DMS53 treated with DMSO at 0.1 percent for 48 hours (cell line): ENCODE data around the gene ZNF474.
"Not testable (repeated sequence)": the region's sequence is repeated elsewhere in the genome, so short reads cannot be mapped to it uniquely, and the experiment has no call there.

ENCODE experiments used
- DNase-seq: peaks from one replicate; lab custom pipeline; 2025; ENCODE audit not compliant: unreplicated experiment; lab: John Stamatoyannopoulos, UW

ZNF474 gene

DNA sequence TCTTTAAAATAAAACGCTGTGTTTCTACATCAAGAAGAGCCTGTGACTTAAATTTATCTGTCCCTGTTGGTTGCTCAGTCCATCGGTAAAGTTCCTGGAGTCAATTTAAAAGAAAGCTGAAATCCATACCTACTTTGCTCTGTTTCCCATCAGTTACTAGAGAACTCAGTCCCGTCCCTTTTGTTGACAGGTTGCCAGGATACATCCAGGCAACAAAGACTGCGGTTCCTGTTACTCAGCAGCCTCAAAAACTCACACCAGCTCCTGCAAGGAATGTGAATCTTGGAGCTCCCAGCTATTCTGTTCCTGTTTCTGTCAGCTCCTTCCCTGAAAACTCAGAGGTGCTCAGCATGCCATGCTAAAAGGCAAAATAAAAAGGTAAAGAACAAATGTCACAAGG lies at the start of gene ZNF474:
ZNF474 (plus strand) TSS at position 241 of the 400 bp plus-strand sequence. CDS start 22,445 bp downstream, outside the sequence.
- DNase-seq, result peak; percentile 28

GRCh38 chr5:122081541-122081940 lies 47.8 kb upstream of the ZNF474 start:
- DNase-seq, result no peak

DNA sequence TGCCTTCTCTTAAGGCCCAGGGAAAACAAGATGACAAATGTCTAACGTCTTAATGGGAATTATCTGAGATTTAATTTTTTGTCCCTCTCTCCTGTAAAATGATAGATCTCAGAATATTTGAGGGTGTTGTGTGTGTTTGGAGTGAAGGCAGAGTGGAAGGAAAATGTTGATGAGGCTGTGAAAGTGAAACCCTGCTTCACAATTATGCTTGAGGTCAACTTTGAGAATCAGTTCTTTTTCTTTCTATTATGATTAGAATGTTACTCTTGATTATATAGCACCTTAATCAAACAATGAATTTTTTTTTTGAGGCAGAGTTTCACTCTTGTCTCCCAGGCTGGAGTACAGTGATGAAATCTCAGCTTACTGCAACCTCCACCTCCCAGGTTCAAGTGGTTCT lies 45.8 kb upstream of the ZNF474 start:
- no peak for DNase-seq

DNA sequence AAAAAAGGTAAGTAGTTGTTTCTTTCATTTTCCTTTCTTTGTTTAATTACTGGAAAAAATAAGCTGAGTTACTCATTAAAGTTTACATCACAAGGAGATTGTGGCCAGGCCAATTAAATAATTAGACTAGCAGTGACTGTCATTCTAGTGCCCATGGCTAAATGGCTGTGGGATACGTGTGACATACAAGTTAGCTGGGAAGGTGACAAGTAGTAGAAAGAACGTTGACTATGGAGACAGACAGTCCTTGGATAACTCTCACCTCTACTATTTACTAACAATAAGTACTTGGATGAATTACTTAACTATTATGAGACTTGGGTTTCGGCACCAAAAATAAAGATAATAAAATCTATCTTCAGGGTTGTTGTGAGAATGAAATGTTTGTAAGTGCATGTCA lies 44.3 kb upstream of the ZNF474 start:
- DNase-seq, result no peak

GRCh38 chr5:122089096-122090013 lies 40.0 kb upstream of the ZNF474 start:
- no peak for DNase-seq

- DNase-seq, result peak; percentile 14
Measured at GRCh38 chr5:122091936-122092600, 37.3 kb upstream of the ZNF474 start.

DNA sequence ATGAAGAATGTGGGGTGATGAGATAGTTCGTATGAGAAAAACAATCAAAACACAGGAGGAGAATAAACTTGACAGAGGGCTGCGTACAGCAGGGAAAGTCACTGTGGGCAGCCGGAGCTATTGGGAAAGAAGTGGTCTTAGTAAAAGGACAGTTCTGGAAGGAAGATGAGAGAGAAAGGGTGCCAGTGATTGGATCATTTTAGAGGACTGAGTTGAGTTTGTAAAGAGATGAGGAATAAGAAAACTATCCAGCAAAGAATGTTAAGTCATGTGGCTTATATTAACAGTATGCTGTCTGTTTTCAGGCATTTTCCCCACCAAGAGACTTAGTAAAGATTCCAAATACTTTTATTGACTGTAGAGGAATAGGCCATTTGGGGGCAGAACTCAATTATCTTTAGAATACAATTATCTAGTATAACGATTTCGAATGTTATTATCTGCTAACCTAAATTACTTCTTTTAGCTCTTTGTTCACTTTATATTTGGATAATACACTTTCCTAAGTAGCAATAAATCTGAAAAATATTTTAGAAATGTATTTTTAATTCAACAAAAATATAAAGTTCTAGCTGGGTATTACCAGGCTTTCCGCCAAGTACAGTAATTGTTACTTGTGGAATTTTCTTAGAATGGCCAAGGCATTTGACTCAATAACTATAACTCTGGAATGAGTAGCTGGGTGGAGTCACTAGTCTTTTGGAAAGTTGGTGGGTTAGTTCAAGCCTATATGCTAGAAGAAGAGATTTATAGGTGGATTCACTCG lies 35.7 kb upstream of the ZNF474 start:
- no peak for DNase-seq

- not testable (repeated sequence) for DNase-seq
Measured at GRCh38 chr5:122094251-122094650, 35.1 kb upstream of the ZNF474 start.

GRCh38 chr5:122095158-122095557 lies 34.2 kb upstream of the ZNF474 start:
- no peak for DNase-seq

DNA sequence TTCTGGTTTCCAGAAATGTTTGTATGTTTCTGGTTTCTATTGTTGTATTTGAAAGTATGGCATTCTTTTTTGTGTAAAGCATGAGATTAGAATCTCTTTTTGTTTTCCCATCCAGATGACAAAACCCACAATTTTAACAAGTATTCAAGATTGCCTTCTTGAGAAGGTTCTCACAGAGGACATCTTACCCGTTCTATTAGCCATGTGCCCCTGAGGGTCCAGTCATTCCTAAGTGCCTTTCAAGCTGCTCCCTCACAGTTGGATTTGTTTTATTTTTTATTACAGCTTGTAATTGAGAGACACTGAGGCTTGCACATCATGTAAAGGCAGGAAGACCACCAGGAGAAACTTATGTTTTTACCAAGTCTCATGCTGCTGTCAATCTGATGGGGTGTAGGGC lies 32.0 kb upstream of the ZNF474 start:
- no peak for DNase-seq

- no peak for DNase-seq
Measured at GRCh38 chr5:122099060-122099790, 30.1 kb upstream of the ZNF474 start.

DNA sequence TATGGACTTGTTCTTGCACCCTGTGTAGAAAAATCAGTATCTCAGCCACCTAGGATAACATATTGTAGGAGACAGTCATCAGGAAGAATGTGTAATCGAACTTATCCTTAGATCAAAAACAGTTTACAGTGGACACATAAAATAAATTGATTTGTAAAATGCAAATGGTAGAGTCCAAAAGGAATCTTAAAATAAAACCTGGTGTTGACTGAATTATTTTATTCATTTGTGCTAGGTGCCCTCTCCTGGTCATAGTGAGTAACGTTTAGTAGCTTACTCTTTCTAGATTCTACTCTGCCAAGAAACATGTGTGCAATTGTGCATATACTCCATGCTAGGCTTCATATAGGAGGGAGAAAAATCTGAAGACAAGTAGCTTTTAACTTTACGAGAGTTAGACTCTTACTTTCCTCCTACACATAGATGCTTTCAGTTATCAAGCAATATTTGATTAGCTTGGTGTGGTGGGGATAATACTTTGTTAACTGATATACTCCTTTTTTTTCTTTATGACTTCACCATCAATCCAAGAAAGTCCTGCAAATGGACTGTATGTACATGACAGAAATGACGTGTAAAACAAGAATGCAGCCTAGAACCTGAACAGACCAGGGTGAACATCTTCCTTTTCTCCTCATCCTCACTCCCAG lies 27.6 kb upstream of the ZNF474 start:
- DNase-seq, result peak; percentile 39

- DNase-seq, result no peak
Measured at GRCh38 chr5:122102825-122103224, 26.5 kb upstream of the ZNF474 start.

GRCh38 chr5:122105909-122106308 lies 23.4 kb upstream of the ZNF474 start:
- DNase-seq, result no peak

DNA sequence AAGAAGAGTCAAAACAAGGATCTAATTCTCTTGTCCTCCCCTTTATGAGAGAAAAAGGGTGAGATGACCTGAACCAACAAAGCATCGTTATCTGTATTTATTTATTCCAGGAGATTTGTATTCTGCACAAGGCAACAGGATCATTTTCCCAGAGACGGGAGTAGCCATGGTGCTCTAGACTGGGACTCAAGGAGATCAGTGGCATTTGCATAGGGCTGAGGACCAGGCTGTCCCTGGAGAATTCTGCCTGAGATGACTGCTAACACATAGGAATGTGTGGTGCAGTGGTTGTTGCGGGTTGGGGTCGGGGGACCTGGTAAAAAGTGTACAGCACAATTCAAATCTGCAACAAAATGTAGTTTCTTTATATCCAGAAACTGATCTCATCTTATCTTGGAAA lies 22.3 kb upstream of the ZNF474 start:
- no peak for DNase-seq

DNA sequence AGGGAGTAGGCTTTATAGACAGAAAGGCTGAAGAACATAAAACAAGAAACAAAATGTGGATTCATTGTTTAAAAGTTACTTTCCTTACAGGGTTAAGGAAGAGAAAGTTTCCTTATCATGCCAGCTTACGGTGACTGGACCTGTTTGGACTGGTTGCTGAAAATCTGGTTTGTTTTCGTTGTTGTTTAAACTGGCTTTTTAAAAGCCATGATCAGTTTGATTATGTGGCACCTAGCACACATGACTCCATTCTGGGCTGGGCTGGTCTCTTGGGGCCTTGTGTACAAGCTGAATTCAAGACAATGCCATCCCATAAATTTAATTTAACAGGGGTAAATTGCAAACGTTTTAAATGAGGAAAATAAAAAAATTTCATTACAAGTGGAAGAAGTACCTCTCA lies 18.4 kb upstream of the ZNF474 start:
- DNase-seq, result no peak

- DNase-seq, result no peak
Measured at GRCh38 chr5:122111460-122111859, 17.9 kb upstream of the ZNF474 start.

- DNase-seq, result no peak
Measured at GRCh38 chr5:122112063-122112462, 17.3 kb upstream of the ZNF474 start.

DNA sequence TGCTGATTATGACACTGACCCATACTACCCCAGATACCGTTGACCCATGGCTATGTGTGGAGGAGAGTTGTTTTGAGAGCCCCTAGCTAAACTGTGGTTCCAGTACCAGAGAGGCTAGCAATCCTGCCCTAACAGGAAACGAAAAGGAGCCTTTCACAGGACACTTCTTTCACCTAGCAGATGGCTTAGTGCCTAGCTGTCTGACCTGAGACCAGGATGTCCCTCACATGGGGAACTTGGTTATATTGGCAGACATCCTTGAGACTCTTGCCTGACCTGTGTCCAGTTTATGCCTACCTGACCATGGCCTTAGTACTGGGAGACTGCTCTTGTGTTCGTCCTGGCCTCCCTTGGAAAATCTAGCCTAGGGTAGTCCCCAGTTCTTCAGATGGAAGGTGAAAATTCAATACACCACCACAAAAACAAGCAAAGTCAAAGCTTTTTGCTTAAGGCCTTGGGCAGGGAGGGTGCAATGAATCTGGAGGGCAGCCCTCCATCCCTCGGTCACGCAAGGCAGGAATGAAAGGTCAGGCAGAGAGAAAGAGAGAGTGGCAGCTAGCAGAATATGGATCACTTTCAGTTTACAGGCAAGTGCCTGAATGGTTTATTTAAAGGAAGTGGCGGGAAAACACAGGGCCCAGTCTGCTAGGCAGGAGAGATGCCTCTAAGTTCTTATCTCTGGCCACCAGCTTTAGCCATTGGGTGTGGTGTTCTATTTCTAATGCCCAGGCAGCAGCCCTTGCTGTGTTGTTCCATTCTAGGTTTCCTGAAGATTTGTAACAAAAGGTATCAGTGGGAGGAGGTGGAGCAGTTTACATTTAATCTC lies 16.4 kb upstream of the ZNF474 start:
- DNase-seq, result no peak
